HG03025 (cell line): Measurements from ENCODE around the gene ZNF672.
A peak's percentile ranks its signal among the peaks of the same experiment; 100 is the strongest.
"Not testable (repeated sequence)": the region's sequence is repeated elsewhere in the genome, so short reads cannot be mapped to it uniquely, and the experiment has no call there.

Experiments used
- ATAC-seq: cut with Tn5 transposase; IDR thresholded peaks from one replicate; pipeline ENCODE4 v1.9.1; 2021; ENCODE audit warnings: mild to moderate bottlenecking, moderate library complexity; ENCODE audit not compliant: unreplicated experiment, low FRiP score

Gene ZNF672

DNA sequence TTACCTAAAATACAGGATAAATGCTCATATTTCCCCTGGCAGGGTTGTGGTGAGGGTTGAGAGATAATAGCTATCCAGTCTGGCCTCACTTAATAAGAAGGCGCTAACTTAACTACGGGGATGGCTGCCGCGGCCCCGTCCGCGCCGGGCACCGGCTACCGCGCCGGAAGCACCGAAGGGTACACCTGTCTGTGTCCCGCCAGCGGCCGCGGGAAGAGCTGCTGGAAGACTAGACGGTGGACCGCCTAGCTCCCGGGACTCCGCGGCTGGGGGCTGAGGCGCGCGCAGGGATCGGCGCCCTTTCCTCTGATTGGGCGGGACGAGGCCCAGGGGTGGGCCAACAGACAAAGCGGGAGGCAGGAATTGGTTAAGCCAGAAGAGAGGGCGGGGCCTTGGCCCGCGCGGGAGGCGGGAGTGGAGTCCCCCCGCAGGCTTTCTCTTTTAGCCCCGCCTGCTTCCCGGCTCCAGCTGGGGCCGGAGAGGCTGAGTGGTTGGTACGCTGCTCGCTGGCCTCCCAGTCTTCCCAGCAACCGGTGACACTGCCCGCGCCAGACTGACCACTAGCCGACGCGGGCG lies at the start of gene ZNF672:
TSS of gene ZNF672 (plus strand) at position 444 of the 576 bp plus-strand sequence. CDS start 9,051 bp downstream, outside the sequence.
- ATAC-seq, result peak; percentile 84

DNA sequence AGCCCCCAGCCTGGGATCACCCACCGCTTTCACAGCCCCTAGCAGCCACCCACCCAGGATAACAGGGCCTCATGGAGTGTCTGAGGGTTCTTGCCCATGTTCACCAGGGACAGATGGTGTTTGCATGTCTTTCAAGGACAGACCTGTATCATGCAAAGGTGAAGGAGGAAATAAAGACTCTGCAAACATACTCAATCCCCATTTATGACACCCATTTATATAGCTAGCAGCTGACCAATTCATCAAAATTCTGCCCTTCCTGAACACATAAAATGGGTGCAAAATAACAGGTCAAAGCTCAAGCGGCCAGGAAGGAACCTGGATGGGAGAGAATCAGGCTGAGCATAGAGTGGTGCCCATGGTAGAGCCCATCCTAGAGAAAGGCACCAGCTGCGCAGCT lies 49.7 kb upstream of the ZNF672 start:
- no peak for ATAC-seq

DNA sequence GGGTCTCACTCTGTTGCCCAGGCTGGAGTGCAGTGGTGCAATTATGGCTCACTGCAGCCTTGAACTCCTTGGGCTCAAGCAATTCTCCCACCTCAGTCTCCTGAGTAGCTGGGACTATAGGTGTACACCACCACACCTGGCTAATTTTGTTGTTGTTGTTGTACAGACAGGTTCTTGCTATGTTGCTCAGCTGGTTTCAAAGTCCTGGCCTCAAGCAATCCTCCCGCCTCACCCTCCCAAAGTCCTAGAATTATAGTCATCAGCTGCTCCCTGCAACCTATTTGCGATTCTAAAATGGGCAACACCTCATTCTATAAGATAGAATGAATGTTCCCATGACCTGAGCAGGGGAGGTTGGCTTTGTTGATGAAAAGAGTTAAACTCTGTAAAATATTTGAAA lies 48.7 kb upstream of the ZNF672 start:
- not testable (repeated sequence) for ATAC-seq

DNA sequence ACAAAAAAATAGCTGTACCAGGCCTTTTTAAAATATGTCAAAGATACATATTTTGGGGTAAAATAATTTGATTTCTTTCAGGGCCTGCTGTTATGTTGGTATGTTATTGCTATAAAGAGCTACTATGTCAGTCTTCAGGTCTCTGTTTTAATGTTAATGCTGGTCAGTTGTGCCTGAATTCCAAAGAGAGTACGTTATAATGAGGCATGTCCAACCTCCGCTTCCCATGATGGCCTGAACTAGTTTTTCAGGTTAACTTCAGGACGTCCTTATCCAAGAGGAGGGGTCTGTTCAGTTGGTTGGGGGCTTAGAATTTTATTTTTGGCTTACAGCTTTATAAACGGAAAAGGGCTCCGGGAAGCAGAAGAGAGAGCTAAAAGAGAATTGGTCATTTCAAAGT lies 47.6 kb upstream of the ZNF672 start:
- no peak for ATAC-seq

DNA sequence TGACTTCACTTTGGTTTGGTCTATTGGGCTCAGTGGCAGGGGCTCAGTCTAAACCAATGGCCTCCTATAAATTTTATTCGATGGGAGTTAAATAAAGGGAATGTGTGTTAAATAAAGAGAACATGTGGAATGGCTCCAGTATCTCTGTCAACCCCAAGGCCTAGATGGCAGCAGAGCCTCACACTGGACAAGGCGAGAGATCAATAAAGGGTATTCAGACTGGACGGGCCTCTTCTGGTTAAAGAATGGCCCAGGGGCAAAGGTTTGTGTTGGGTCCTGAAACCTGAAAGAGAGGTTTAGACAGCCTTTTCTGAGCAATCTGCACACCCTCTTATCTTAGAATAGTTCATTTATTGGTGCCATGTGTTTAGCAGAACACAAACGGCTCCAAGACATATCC lies 47.0 kb upstream of the ZNF672 start:
- no peak for ATAC-seq

DNA sequence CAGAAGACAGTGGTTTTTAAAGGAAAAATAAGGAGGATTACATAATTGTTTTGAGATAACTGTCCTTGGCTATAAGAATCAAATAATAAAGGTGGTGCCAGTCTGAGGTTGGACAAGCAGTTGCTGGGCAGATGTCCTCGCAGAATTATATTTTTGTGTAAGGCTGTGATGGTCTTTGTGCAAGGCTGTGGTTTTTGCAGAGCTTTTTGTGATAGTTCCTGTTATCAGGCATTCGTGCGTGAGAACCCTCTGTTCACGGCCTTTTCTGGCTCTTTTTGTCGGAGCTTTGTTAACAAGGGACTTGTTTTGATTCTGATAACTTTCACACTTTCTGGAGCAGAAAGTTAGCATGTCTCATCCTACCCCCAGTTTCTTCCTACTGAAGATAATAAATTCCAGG lies 45.7 kb upstream of the ZNF672 start:
- ATAC-seq, result peak; percentile 48

DNA sequence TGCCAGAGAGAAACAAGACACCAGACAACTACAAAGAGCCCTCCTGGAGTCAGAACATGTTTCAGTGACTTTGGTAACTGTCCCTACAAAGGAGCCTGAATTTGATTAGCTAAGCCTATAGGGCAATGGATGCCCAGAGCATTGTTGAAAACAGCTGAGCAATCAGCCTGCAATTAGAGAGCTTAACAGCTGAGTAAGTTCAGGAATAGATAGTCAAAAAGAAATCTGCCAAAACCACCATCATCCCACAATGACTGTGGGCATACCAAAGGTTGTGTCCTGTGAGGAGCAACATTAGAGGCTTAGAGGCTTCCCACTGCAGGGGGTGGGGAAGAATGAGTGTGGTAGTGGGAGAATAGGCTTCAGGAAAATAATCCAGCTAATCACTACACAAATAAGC lies 44.4 kb upstream of the ZNF672 start:
- peak; percentile 74 for ATAC-seq

DNA sequence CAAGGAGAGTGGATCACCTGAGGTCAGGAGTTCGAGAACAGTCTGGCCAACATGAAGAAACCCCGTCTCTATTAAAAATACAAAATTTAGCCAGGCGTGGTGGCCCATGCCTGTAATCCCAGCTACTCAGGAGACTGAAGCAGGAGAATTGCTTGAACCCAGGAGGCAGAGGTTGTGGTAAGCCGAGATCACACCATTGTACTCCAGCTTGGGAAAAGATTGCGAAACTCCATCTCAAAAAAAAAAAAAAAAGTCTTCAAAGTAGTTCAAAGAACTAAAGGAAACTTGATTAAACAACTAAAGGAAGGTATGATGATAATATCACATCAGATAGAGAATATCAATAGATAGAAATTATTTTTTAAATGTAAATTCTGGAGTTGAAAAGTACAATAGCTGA lies 43.4 kb upstream of the ZNF672 start:
- not testable (repeated sequence) for ATAC-seq

DNA sequence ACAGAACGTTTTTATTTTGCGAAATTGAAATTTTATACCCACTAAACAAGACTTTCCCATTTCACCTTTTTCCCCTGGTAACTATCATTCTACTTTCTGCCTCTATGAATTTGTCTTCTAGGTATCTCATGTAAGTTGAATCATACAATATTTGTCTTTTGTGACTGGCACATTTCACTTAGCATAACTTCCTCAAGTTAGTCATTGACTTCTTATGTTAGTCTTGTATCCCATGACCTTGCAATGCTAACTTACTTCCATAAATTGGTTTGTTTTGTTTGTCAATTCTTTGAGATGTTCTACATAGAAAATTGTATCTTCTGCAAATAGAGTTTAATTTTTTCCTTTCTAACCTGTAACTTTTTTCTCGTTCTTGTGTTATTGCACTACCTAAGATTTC lies 39.2 kb upstream of the ZNF672 start:
- no peak for ATAC-seq

DNA sequence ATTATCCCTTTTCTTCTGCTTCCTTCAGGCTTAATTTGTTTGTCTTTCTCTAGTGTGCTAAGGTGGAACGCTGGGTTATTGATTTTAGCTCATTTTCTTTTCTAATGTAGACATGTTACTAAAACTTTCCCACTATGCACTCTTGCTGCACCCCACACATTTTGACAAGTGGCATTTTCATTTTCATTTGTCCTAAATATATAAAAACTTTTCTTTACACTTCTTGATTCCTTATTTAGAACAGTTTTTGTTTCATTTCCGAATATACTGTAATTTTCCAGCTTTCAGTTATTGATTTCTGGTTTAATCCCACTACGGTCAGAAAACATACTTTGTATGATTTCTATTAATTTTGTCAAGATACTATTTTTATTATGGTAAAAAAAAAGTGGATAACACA lies 37.6 kb upstream of the ZNF672 start:
- ATAC-seq, result no peak

DNA sequence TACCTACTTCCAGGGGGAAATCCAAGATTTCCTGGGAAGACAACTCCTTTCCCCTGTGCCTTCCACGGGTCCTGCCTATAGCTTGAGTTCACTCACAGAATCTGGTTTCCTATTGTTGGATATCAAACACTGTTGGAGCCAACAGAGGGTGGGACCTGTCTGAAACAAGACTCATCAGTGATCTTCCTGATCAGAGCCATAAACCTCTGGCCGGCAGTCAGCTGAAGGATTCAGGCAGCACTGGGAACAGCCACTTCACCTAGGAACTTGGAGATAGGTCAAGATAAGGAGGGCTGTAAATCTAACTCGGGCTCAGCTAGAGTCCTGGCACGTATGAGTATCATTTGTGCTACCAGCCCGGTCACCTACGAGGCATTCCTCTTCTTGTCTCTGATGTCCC lies 35.6 kb upstream of the ZNF672 start:
- no peak for ATAC-seq

DNA sequence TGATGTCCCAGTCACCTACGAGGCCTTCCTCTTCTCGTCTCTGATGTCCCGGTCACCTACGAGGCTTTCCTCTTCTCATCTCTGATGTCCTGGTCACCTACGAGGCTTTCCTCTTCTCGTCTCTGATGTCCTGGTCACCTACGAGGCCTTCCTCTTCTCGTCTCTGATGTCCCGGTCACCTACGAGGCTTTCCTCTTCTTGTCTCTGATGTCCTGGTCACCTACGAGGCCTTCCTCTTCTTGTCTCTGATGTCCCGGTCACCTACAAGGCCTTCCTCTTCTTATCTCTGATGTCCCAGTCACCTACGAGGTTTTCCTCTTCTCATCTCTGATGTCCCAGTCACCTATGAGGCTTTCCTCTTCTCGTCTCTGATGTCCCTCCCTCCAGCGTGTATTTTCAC lies 34.5 kb upstream of the ZNF672 start:
- not testable (repeated sequence) for ATAC-seq

DNA sequence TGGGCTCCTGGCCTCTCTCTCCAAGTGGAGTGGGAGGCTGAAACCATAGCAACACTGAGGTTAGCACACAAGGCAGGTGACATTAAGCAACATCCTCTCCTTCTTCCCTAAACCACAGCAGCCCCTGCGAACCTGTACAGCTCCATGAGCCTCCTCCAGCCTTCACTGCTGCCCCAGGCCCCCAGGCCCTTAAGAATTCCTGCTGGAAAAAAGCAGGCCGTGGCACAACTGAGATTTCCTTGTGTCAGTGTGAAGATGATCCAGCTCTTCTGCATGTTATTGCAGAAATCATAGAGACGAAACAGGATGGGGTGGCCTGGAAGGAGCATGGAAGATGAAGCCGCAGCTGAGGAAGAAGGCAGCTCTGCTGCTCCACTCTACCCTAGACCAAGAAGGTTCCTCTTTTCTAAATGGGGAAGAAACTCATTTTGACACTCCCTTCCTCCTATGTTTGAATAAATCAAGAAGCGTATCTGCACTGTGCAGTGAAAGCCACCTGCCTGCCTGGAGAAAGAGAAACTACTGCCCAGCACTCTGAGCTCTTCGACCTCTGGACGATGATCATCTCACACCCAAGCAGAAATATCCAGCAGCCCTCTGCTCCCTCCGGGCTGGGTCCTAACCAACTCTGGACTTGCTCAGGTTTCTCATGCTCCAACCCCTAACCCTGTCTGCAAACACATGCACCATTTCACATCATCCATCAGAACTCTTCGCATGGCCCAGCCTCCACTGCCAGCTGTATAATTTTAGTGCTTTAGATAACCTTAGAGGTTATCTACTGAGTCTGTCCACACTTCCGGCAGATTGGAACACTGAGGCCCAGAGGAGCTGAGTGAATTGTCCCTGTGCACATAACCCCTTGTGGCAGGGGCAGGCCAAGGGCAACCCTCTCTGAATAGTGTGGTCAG lies 33.0 kb upstream of the ZNF672 start:
- peak; percentile 96 for ATAC-seq

DNA sequence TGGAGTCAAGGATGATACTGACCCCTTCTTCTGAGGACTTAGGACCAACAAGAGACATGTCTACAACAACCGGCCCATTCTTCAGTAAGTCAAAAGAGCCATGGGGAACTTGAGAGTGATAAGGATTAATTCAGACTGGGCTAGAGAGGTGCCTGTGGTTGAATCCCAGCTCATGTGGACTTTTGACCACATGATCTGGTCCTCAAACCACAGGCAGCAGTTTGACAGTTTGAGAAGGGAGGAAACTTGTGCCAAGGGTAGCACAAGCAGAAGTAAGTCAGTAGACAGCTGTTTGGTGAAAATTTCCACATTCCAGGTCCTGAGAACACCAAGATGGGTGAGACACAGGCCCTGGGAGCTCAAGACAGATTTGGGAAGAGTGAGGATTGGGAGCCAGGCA lies 32.1 kb upstream of the ZNF672 start:
- ATAC-seq, result no peak

DNA sequence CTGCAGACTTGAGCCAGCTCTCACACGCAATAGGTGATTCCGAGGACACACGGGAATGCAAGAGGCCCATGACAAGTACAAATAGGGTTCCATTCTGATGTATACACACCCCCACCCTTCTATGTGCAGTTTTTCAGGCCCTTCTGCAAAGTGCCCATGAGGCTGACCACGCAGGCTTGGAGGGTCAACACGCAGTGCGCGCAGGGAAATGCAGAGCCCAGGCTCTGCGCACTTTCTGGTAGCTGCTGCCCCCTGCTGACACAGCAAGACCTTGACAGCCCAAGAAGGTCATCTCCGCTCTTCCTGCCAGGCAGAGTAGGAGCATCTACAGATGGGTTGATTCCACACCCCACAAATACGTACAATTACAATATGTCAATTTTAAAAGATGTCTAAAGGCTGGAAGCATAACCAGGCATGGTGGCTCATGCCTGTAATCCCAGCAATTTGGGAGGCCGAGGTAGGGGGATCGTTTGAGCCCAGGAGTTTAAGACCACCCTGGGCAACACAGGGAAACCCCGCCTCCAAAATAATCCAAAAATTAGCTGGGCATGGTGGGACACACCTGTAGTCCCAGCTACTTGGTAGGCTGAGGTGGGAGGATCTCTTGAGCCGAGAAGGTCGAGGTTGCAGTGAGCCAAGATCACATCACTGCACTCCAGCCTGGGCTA lies 30.8 kb upstream of the ZNF672 start:
- ATAC-seq, result peak; percentile 39

DNA sequence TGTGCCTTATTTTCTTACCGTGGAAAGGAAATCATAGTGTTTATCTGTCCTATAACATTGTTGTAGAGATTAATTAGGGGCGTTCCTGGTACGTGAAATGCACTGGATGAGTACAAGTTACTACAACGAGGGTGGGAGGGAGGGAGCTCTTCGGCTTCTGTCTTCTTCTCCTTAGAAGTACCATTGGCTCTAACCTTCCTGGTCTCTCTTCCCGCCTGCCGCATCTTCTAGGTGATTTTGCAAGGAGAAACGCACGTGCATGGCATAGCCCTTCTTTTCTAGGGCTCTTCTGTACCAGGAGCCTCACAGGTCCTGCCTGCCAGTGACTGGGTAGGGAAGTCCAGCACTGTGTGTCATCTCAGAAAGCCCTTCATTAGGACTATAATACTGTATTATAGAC lies 29.1 kb upstream of the ZNF672 start:
- ATAC-seq, result no peak

DNA sequence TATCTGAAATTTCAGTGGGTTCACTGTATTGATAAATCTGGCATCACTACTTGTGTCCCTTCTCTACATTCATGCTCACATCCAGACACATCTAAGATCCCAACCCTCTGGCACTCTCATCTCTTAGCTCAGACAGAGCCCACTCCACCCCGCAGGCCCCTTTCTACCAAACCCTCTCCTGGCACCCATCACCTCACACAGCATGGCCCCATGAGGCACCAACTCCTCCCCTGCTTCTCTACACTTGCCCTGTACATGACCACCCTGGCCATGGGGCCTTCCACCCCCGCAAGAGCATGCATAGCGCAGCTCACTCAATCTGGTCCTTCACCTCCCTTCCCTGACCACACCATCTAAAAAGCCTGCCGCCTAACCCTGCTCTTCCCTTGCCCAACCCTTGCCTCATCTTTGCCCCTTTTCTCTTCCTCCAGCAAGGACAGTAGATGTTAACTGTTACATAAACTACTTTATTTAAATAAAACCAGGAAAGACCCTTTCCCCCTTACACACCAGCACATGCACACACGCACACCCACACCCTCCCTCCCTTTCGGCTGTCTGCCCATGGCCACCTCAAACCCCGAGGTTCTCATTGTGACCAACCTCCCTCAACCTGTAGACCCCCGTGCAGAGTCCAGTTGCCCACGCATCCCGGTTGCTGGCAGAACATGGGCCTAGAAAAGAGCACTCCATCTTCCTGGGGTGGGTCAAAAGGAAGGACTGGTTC lies 27.9 kb upstream of the ZNF672 start:
- ATAC-seq, result no peak

DNA sequence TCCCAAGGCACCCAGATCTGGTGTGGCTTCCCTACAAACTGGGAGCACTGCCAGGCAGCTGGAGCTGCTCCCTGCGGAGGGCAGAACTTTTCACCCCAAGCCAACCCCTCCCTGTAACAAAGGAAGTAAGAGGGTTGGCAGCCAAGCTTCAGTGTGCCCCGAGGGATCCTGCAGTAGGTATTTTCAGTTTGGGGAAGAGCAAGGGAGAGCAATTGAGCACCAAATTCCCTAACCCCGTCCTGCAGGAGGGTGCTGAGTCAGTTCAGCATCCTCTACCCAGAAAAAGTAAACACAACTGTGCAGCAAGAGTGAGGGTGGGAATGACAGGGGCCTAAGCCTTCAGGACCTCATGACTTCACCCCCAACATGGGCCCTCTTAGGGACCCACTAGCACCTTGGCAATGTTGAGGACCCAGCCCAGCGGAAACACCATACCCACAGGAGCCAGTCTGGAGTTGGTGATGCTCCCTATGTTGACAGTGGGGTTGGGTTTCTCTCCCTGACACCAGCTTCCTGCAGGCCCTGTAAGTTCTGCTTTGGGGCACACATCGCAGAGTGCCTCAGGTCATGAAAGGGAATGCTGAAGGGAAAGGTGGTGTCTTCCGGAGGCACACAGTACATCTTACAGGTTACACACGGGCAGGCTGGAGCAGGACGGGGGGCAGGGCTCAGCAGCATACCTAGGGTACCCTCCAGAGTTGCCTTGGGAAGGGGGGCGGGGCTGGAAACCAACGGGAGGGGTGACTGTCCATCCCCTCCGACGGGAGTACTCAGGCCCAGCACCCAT lies 27.1 kb upstream of the ZNF672 start:
- ATAC-seq, result no peak

DNA sequence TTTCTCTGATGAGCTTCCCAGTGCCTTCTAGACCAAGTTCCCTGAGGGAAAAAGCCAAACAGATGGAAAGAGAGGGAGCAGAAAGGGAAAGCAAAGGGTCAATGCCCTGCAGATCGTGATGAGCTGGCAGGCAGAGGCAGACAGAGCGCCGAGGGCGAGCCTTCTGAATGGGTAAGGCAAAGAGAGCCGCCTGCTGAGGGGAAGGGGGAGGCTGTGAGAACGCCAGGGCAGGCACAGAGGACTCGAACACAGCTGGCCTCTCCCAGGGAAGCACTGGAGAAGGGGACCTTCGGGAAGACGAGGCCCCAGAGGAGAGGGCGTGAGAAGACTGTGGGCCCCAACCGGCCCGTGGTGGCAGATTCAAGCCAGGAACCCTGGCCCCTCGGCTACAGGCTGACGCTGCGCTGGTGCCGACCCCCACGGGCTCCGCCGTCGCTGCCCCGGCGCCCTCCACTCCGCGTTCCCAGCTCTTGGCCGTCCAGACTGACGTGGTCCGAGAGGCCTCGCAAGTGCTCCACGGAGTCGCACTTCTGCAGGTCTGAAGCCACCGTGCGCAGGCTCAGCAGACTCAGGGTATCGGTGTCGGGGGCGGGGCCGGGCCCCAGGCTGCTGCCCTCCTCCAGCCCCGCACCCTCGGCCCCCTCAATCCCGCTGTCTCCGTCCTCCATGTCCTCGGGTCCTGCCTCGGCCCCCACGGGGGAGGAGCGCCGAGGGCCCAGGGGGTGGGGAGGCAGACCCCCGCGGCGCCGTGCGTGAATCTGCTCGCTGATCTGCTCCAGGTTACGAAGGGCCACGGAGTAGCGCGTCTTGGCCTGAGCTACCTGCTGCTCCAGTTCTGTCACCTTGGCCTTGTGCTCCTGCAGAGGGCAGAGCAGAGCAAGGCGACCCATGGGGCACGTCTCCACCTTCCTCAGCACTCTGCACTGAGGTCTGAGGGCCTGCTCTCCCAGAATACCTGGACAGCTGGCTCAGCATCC lies 26.2 kb upstream of the ZNF672 start:
- no peak for ATAC-seq
